ENCODE results near the gene UBA3. TPM values are rescaled to one million over a fixed set of nuclear protein-coding genes. Genes with fewer than 3 reads are reported as not detected.
A peak's percentile ranks its signal among the peaks of the same experiment; 100 is the strongest.

Gene UBA3
- total RNA-seq = 20.0 TPM

- peak; percentile 91 for DNase-seq (ENCODE audit: low spot score)
- peak; percentile 90 for ATAC-seq
These were observed at the start of gene UBA3 for GRCh38 chr3:69080233-69080920. Gene UBA3, minus strand, starts transcription at chr3:69080365. Its CDS starts 12 bp downstream, at chr3:69080353.

- ATAC-seq (no peak), DNase-seq (ENCODE audit: low spot score) (no peak)
These were observed 49.4 kb upstream of the UBA3 start for GRCh38 chr3:69129531-69129930.

- no peak for ATAC-seq
- no peak for DNase-seq (ENCODE audit: low spot score)
These were observed 48.3 kb upstream of the UBA3 start for GRCh38 chr3:69128509-69128908.

- ATAC-seq = no peak
- DNase-seq (ENCODE audit: low spot score) = no peak
These were observed 46.8 kb upstream of the UBA3 start for GRCh38 chr3:69126999-69127398.

GRCh38 chr3:69126216-69126615, 46.1 kb upstream of the UBA3 start:
- no peak for ATAC-seq
- DNase-seq (ENCODE audit: low spot score) = no peak

- no peak for ATAC-seq
These were observed 42.2 kb upstream of the UBA3 start, which contains the start of gene LMOD3 for GRCh38 chr3:69122403-69122802. Gene LMOD3, minus strand, starts transcription at chr3:69122595. Its CDS starts 209 bp downstream, at chr3:69122386.

GRCh38 chr3:69121950-69122349, 41.8 kb upstream of the UBA3 start:
- ATAC-seq = no peak

More at GRCh38 chr3:69122403-69122802, 42.2 kb upstream of the UBA3 start, which contains the start of gene LMOD3:
- no peak for DNase-seq (ENCODE audit: low spot score)

GRCh38 chr3:69121513-69121912, 41.3 kb upstream of the UBA3 start:
- ATAC-seq = no peak

More at GRCh38 chr3:69121950-69122349, 41.8 kb upstream of the UBA3 start:
- no peak for DNase-seq (ENCODE audit: low spot score)

GRCh38 chr3:69120879-69121464, 40.8 kb upstream of the UBA3 start:
- peak; percentile 72 for DNase-seq (ENCODE audit: low spot score)

More at GRCh38 chr3:69121513-69121912, 41.3 kb upstream of the UBA3 start:
- no peak for DNase-seq (ENCODE audit: low spot score)

GRCh38 chr3:69119681-69120080, 39.5 kb upstream of the UBA3 start:
- ATAC-seq = no peak
- no peak for DNase-seq (ENCODE audit: low spot score)

More at GRCh38 chr3:69120879-69121464, 40.8 kb upstream of the UBA3 start:
- peak; percentile 95 for ATAC-seq

- no peak for ATAC-seq
These were observed 39.0 kb upstream of the UBA3 start for GRCh38 chr3:69119138-69119537.

GRCh38 chr3:69118555-69118954, 38.4 kb upstream of the UBA3 start:
- DNase-seq (ENCODE audit: low spot score) = no peak
- no peak for ATAC-seq

More at GRCh38 chr3:69119138-69119537, 39.0 kb upstream of the UBA3 start:
- no peak for DNase-seq (ENCODE audit: low spot score)

- ATAC-seq (no peak), DNase-seq (ENCODE audit: low spot score) (no peak)
These were observed 36.7 kb upstream of the UBA3 start for GRCh38 chr3:69116897-69117296.

GRCh38 chr3:69116162-69116561, 36.0 kb upstream of the UBA3 start:
- no peak for ATAC-seq

GRCh38 chr3:69115731-69116130, 35.6 kb upstream of the UBA3 start:
- DNase-seq (ENCODE audit: low spot score) (no peak), ATAC-seq (no peak)

More at GRCh38 chr3:69116162-69116561, 36.0 kb upstream of the UBA3 start:
- no peak for DNase-seq (ENCODE audit: low spot score)

GRCh38 chr3:69113536-69113935, 33.4 kb upstream of the UBA3 start:
- no peak for DNase-seq (ENCODE audit: low spot score)
- ATAC-seq = no peak

- no peak for DNase-seq (ENCODE audit: low spot score)
- peak; percentile 37 for ATAC-seq
These were observed 30.9 kb upstream of the UBA3 start for GRCh38 chr3:69110941-69111546.

- no peak for ATAC-seq
- DNase-seq (ENCODE audit: low spot score) = no peak
These were observed 28.6 kb upstream of the UBA3 start for GRCh38 chr3:69108811-69109210.

GRCh38 chr3:69107841-69108240, 27.7 kb upstream of the UBA3 start:
- ATAC-seq (no peak), DNase-seq (ENCODE audit: low spot score) (no peak)

- ATAC-seq (no peak), DNase-seq (ENCODE audit: low spot score) (no peak)
These were observed 25.2 kb upstream of the UBA3 start for GRCh38 chr3:69105320-69105719.

- DNase-seq (ENCODE audit: low spot score) = no peak
- no peak for ATAC-seq
These were observed 24.4 kb upstream of the UBA3 start for GRCh38 chr3:69104586-69104985.

GRCh38 chr3:69103123-69103522, 23.0 kb upstream of the UBA3 start:
- ATAC-seq (no peak), DNase-seq (ENCODE audit: low spot score) (no peak)

Data from left lobe of liver (tissue), 2 donors.